Measurements from ENCODE around the gene CX3CR1.
A peak's percentile ranks its signal among the peaks of the same experiment; 100 is the strongest.

DNA sequence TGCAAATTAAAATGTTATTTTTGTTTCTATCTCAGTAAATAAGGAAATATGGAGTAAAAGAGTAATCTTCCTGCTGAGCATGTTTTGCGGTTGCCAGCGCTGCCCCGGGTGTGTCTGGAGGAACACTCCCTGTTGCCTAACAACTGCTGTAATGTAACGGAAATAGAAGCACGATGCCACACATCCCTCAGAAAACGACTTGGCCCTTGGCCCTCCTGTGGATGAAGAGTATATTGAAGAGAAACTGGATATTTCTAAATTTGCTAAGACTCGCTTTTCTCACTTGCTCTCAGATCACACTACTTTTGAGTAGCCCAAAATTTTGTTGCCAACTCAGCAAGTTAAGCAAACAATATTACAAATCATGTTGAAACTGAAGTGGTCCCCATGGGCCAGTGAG, 18.9 kb downstream of the CX3CR1 start:
- TF ChIP-seq, protein P1, sequence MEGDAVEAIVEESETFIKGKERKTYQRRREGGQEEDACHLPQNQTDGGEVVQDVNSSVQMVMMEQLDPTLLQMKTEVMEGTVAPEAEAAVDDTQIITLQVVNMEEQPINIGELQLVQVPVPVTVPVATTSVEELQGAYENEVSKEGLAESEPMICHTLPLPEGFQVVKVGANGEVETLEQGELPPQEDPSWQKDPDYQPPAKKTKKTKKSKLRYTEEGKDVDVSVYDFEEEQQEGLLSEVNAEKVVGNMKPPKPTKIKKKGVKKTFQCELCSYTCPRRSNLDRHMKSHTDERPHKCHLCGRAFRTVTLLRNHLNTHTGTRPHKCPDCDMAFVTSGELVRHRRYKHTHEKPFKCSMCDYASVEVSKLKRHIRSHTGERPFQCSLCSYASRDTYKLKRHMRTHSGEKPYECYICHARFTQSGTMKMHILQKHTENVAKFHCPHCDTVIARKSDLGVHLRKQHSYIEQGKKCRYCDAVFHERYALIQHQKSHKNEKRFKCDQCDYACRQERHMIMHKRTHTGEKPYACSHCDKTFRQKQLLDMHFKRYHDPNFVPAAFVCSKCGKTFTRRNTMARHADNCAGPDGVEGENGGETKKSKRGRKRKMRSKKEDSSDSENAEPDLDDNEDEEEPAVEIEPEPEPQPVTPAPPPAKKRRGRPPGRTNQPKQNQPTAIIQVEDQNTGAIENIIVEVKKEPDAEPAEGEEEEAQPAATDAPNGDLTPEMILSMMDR (IDR thresholded peaks at IDR 0.05; ENCODE audit: insufficient read depth, low read depth, low read length) = peak; percentile 41
- TF ChIP-seq EZH2 (IDR thresholded peaks at IDR 0.05; ENCODE audit: insufficient read depth, low read length) = no peak

All from astrocyte (in vitro differentiated cells and primary cell).